NB4 (cell line): ENCODE data around the gene RBM10.

Experiments used
- DNase-seq: peaks from one replicate; pipeline ENCODE4 v3.0.0; 2010; ENCODE audit warnings: low read depth
- H3K4me3 ChIP-seq: one replicate; pipeline ENCODE4 v1.5.1; 2011; ENCODE audit warnings: mild to moderate bottlenecking, low read depth, low read length, moderate library complexity
- CTCF ChIP-seq: IDR thresholded peaks from one replicate; pipeline ENCODE4 v1.5.1; 2012; ENCODE audit warnings: low read depth, low read length
- MAX ChIP-seq: IDR thresholded peaks from 2 replicates; pipeline ENCODE4 v1.6.1; 2011; ENCODE audit warnings: low read depth, low read length
- MYC ChIP-seq: IDR thresholded peaks from 2 replicates; pipeline ENCODE4 v1.6.1; 2011; ENCODE audit warnings: low read depth, low read length
- POLR2A ChIP-seq: IDR thresholded peaks from 2 replicates; pipeline ENCODE4 v1.6.1; 2011; ENCODE audit warnings: mild to moderate bottlenecking; ENCODE audit not compliant: insufficient read length; ENCODE audit errors: extremely low read depth

Gene RBM10

GRCh38 chrX:47199286-47199685 is 54.3 kb downstream of the RBM10 start:
- no peak overlapping the region for H3K4me3 ChIP-seq
- TF ChIP-seq MYC (no peak), CTCF (no peak), MAX (no peak), POLR2A (no peak)
- no peak for DNase-seq

- DNase-seq: no peak
- TF ChIP-seq MYC: no peak
- no peak for TF ChIP-seq MAX
- no peak for TF ChIP-seq POLR2A
- no peak for TF ChIP-seq CTCF
- no peak overlapping the region for H3K4me3 ChIP-seq
Measured at GRCh38 chrX:47200385-47201150, 55.5 kb downstream of the RBM10 start.

- TF ChIP-seq CTCF (no peak), MAX (no peak), MYC (no peak), POLR2A (no peak)
- H3K4me3 ChIP-seq: no peak overlapping the region
- no peak for DNase-seq
Measured at GRCh38 chrX:47201345-47201944, 56.4 kb downstream of the RBM10 start.

- no peak overlapping the region for H3K4me3 ChIP-seq
- no peak for TF ChIP-seq CTCF
- TF ChIP-seq POLR2A: no peak
- TF ChIP-seq MYC: no peak
- no peak for TF ChIP-seq MAX
Measured at GRCh38 chrX:47202316-47202715, 57.3 kb downstream of the RBM10 start.

GRCh38 chrX:47202877-47203276 is 57.9 kb downstream of the RBM10 start:
- H3K4me3 ChIP-seq: no peak overlapping the region
- TF ChIP-seq POLR2A: no peak
- no peak for TF ChIP-seq MAX
- no peak for TF ChIP-seq CTCF
- no peak for TF ChIP-seq MYC
- DNase-seq: no peak

More at GRCh38 chrX:47202316-47202715, 57.3 kb downstream of the RBM10 start:
- no peak for DNase-seq
